GM11168 (cell line): ENCODE results near the gene PDE6A.
"Not testable (repeated sequence)": the region's sequence is repeated elsewhere in the genome, so short reads cannot be mapped to it uniquely, and the experiment has no call there.

Source experiments
- in situ Hi-C: fragments of 300-500 bp; cut with MboI; formaldehyde crosslinking; loops from one replicate; pipeline ENCODE4 v1.12.0; 2022; ENCODE audit warnings: low sequenced_read_pairs; ENCODE audit not compliant: unreplicated experiment

PDE6A gene

GRCh38 chr5:149954798-149955197, 10.2 kb upstream of the PDE6A start:
- in situ Hi-C loops = no loop called here

- in situ Hi-C loops = no loop called here
Observed at GRCh38 chr5:149953436-149954121, 9.0 kb upstream of the PDE6A start.

GRCh38 chr5:149951138-149951749, 6.7 kb upstream of the PDE6A start:
- in situ Hi-C loops = no loop called here

GRCh38 chr5:149948993-149949392, 4.4 kb upstream of the PDE6A start:
- in situ Hi-C loops = no loop called here

GRCh38 chr5:149946118-149946517, 1.5 kb upstream of the PDE6A start:
- in situ Hi-C loops = no loop called here

GRCh38 chr5:149943177-149943949, 1.2 kb downstream of the PDE6A start:
- in situ Hi-C loops = not testable (repeated sequence)

GRCh38 chr5:149942741-149943169, 1.8 kb downstream of the PDE6A start:
- in situ Hi-C loops = not testable (repeated sequence)

GRCh38 chr5:149942199-149942598, 2.4 kb downstream of the PDE6A start:
- in situ Hi-C loops = no loop called here

GRCh38 chr5:149941795-149942194, 2.8 kb downstream of the PDE6A start:
- in situ Hi-C loops = no loop called here

- in situ Hi-C loops = no loop called here
Observed at GRCh38 chr5:149940941-149941644, 3.5 kb downstream of the PDE6A start.

- in situ Hi-C loops = no loop called here
Observed at GRCh38 chr5:149940077-149940574, 4.5 kb downstream of the PDE6A start.

GRCh38 chr5:149939546-149939945, 5.0 kb downstream of the PDE6A start:
- in situ Hi-C loops = no loop called here

- in situ Hi-C loops = no loop called here
Observed at GRCh38 chr5:149938791-149939358, 5.7 kb downstream of the PDE6A start.

GRCh38 chr5:149938279-149938678, 6.3 kb downstream of the PDE6A start:
- in situ Hi-C loops = no loop called here

GRCh38 chr5:149937610-149938009, 7.0 kb downstream of the PDE6A start:
- in situ Hi-C loops = no loop called here

GRCh38 chr5:149936700-149937091, 7.9 kb downstream of the PDE6A start:
- in situ Hi-C loops = no loop called here

- in situ Hi-C loops = no loop called here
Observed at GRCh38 chr5:149936044-149936699, 8.4 kb downstream of the PDE6A start.

- in situ Hi-C loops = no loop called here
Observed at GRCh38 chr5:149935431-149935901, 9.1 kb downstream of the PDE6A start.
